CD14-positive monocyte (primary cell): Measurements from ENCODE around the gene PEX19. TPM values are rescaled to one million over a fixed set of nuclear protein-coding genes. Genes with fewer than 3 reads are reported as not detected.

Source experiments
- DNase-seq, 3 donors: peaks; one replicate each; pipeline ENCODE4 v3.0.0-alpha.2; 2011 to 2022
- H2AFZ ChIP-seq: 2 replicates; pipeline ENCODE4 v1.6.0; 2012; ENCODE audit warnings: mild to moderate bottlenecking, low read depth, low read length, inconsistent platforms; ENCODE audit not compliant: insufficient read depth, poor library complexity, severe bottlenecking
- H3K27ac ChIP-seq, 2 donors: 1 replicate in 1 of 2; 2 replicates in 1 of 2; pipeline ENCODE4 v1.5.1; 2012 to 2013; ENCODE audit warnings: low read length in 2 of 2, control low read depth in 1 of 2, inconsistent platforms in 1 of 2, low read depth in 1 of 2, mild to moderate bottlenecking in 1 of 2
- H3K27me3 ChIP-seq, 2 donors: one replicate each; pipeline versions ENCODE4 v1.6.0 to v1.6.1; 2011 to 2013; ENCODE audit warnings: low read length in 2 of 2; ENCODE audit not compliant: control insufficient read depth in 2 of 2, insufficient read depth in 2 of 2
- H3K36me3 ChIP-seq, 2 donors: replicated peaks in 1 of 2; 1 replicate in 1 of 2; 2 replicates in 1 of 2; pipeline versions ENCODE4 v1.5.1 to v1.6.1; 2012 to 2013; ENCODE audit warnings: low read length in 2 of 2, control low read depth in 1 of 2, inconsistent platforms in 1 of 2, mild to moderate bottlenecking in 1 of 2; ENCODE audit not compliant: insufficient read depth in 2 of 2, control insufficient read depth in 1 of 2
- H3K4me1 ChIP-seq, 2 donors: 1 replicate in 1 of 2; 2 replicates in 1 of 2; pipeline versions ENCODE4 v1.5.1 to v1.6.1; 2012 to 2013; ENCODE audit warnings: low read length in 2 of 2, control low read depth in 1 of 2, inconsistent platforms in 1 of 2, mild to moderate bottlenecking in 1 of 2, moderate library complexity in 1 of 2; ENCODE audit not compliant: insufficient read depth in 2 of 2, control insufficient read depth in 1 of 2
- H3K4me2 ChIP-seq: replicated peaks from 2 replicates; pipeline ENCODE3; 2012; ENCODE audit warnings: low read length, moderate library complexity, mild to moderate bottlenecking; ENCODE audit not compliant: poor library complexity, severe bottlenecking; ENCODE audit errors: extremely low read depth
- H3K4me3 ChIP-seq, 3 experiments: fragments of 200-600 bp in 1 of 3; sonication (generic) in 1 of 3; replicated peaks in 1 of 3; 1 replicate in 2 of 3; 2 replicates in 1 of 3; pipeline ENCODE4 v1.5.1; 2011 to 2013; ENCODE audit warnings: low read length in 3 of 3, mild to moderate bottlenecking in 3 of 3, control low read depth in 2 of 3, low read depth in 2 of 3, inconsistent platforms in 1 of 3, moderate library complexity in 1 of 3
- H3K79me2 ChIP-seq: 2 replicates; pipeline ENCODE4 v1.6.0; 2012; ENCODE audit warnings: mild to moderate bottlenecking, control low read depth, inconsistent platforms, low read length, moderate library complexity; ENCODE audit not compliant: insufficient read depth
- H3K9ac ChIP-seq: 2 replicates; pipeline ENCODE4 v1.6.0; 2017; ENCODE audit warnings: low read length, mild to moderate bottlenecking; ENCODE audit not compliant: insufficient read depth, poor library complexity, severe bottlenecking
- H3K9me3 ChIP-seq, 2 donors: replicated peaks in 1 of 2; 1 replicate in 1 of 2; 2 replicates in 1 of 2; pipeline versions ENCODE4 v1.5.1 to v1.6.1; 2012 to 2013; ENCODE audit warnings: low read length in 2 of 2, control low read depth in 1 of 2; ENCODE audit not compliant: control insufficient read depth in 1 of 2, insufficient read depth in 1 of 2
- H4K20me1 ChIP-seq: 2 replicates; pipeline ENCODE4 v1.6.0; 2012; ENCODE audit warnings: mild to moderate bottlenecking, low read length, control low read depth, moderate library complexity; ENCODE audit not compliant: insufficient read depth
- H3K27ac Mint-ChIP-seq, 7 donors: one replicate each; pipeline ENCODE4 v1.8.0; 2020; ENCODE audit warnings: mild to moderate bottlenecking in 7 of 7, mixed read lengths in 7 of 7, moderate library complexity in 6 of 7, inconsistent platforms in 2 of 7
- H3K27me3 Mint-ChIP-seq, 3 donors: one replicate each; pipeline ENCODE4 v1.8.0; 2021 to 2022; ENCODE audit warnings: low read depth in 3 of 3, mild to moderate bottlenecking in 3 of 3, mixed read lengths in 3 of 3, moderate library complexity in 3 of 3, inconsistent platforms in 1 of 3
- H3K36me3 Mint-ChIP-seq, 2 donors: one replicate each; pipeline ENCODE4 v1.8.0; 2020; ENCODE audit warnings: mixed read lengths in 2 of 2, inconsistent platforms in 1 of 2, mild to moderate bottlenecking in 1 of 2
- H3K4me1 Mint-ChIP-seq: one replicate; pipeline ENCODE4 v1.8.0; 2020; ENCODE audit warnings: mild to moderate bottlenecking, mixed read lengths
- H3K4me3 Mint-ChIP-seq, 2 donors: one replicate each; pipeline ENCODE4 v1.8.0; 2020; ENCODE audit warnings: mild to moderate bottlenecking in 2 of 2, mixed read lengths in 2 of 2, moderate library complexity in 1 of 2
- H3K9me3 Mint-ChIP-seq, 7 donors: one replicate each; pipeline ENCODE4 v1.8.0; 2020 to 2022; ENCODE audit warnings: mixed read lengths in 7 of 7, mild to moderate bottlenecking in 6 of 7, moderate library complexity in 6 of 7, inconsistent platforms in 2 of 7
- WGBS: methylation state at CpG from one replicate; pipeline ENCODE4 v1.1.5; 2013; ENCODE audit warnings: missing lambda C conversion rate; ENCODE audit not compliant: insufficient coverage; 5-methylcytosine and 5-hydroxymethylcytosine counted together
- intact Hi-C, 2 donors: fragments of 100-400 bp; cut with micrococcal nuclease; formaldehyde crosslinking; loops; one replicate each; pipeline versions ENCODE4 v1.15.0 to v1.15.1; 2023
- polyA plus RNA-seq, 3 donors: library from polyadenylated mRNA; depleted of rRNA in 1 of 3; unstranded in 2 of 3; stranded (reverse) in 1 of 3; fragments of 300-500 nt in 2 of 3; fragments of >200 nt in 1 of 3; fragmentation: Illumina TruSeq in 2 of 3; gene quantifications; 1 replicate in 2 of 3; 2 replicates in 1 of 3; pipeline ENCODE4 v1.2.3, GENCODE V29; 2012 to 2021
- TF ChIP-seq, protein P1 (sequence below): fragments of 200-600 bp; IDR thresholded peaks from one replicate; pipeline ENCODE4 v1.8.0; 2022; ENCODE audit warnings: antibody characterized with exemption, mild to moderate bottlenecking

PEX19 gene
- polyA plus RNA-seq, 3 donors, result 17.4 to 38.2 (median 37.4) TPM

DNA sequence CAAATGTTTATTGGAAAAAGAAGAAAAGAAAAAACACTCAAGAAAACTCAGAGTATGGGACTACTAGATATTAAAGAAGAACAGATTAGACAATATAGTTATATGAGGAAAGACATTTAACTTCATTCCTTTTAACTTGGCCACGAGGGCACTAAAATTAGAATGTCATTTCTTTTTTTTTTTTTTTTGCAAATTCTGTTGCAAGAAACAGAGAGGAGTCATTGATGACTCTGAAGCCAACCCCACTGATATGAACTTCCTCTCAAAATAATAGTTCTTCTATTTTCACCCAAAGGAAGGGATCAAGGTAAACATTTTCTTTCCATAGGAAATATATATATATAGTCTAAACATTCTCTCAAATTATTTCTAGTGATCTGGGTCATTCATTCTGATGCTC lies 24.6 kb upstream of the PEX19 start:
- no peaks in the 10 kb centered on the region for H3K4me1 ChIP-seq
- TF ChIP-seq, protein P1, sequence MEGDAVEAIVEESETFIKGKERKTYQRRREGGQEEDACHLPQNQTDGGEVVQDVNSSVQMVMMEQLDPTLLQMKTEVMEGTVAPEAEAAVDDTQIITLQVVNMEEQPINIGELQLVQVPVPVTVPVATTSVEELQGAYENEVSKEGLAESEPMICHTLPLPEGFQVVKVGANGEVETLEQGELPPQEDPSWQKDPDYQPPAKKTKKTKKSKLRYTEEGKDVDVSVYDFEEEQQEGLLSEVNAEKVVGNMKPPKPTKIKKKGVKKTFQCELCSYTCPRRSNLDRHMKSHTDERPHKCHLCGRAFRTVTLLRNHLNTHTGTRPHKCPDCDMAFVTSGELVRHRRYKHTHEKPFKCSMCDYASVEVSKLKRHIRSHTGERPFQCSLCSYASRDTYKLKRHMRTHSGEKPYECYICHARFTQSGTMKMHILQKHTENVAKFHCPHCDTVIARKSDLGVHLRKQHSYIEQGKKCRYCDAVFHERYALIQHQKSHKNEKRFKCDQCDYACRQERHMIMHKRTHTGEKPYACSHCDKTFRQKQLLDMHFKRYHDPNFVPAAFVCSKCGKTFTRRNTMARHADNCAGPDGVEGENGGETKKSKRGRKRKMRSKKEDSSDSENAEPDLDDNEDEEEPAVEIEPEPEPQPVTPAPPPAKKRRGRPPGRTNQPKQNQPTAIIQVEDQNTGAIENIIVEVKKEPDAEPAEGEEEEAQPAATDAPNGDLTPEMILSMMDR, result no peak
- no peak for DNase-seq
- no peaks in the 10 kb centered on the region for H3K27me3 ChIP-seq
- no peak overlapping the region for H3K27ac ChIP-seq
- no peak overlapping the region for H3K4me3 ChIP-seq
- Mint-ChIP-seq H3K4me3 (no peak overlapping the region), H3K27ac (peak overlapping the region in 1 of 7 donors; percentile 69), H3K4me1 (no peaks in the 10 kb centered on the region), H3K9me3 (no peaks in the 10 kb centered on the region), H3K36me3 (peaks cover 94 to 100% of the 10 kb centered on the region in 2 donors), H3K27me3 (peaks cover 0 to 1% (median 0%) of the 10 kb centered on the region in 3 donors)
- H3K4me2 ChIP-seq, result no peak overlapping the region
- H4K20me1 ChIP-seq, result peaks cover 61% of the 10 kb centered on the region
- no CpG with 5 or more reads among the region's 1 CpG for WGBS
- no peak overlapping the region for H2AFZ ChIP-seq
- H3K9ac ChIP-seq, result no peak overlapping the region
- no peaks in the 10 kb centered on the region for H3K9me3 ChIP-seq
- peaks cover 96 to 98% of the 10 kb centered on the region in 2 donors for H3K36me3 ChIP-seq
- no peaks in the 10 kb centered on the region for H3K79me2 ChIP-seq
- intact Hi-C loops, result no loop called here

DNA sequence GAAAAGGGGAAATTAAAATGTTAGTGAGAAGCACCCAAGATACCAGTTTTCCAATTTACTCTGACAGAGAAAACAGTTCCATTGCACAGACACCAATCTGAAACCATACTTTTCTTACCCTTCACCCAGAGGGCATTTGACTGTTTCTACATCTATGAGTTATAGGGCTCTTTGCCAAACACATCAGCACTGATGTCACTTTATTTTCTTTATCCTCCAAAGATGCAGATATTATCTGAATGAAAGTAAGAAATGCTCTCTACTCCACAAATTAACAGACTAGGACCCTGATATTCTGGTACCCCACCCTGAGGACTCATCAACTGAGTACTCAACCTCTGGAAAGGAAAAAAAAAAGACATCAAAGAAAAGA lies 24.2 kb upstream of the PEX19 start:
- Histone ChIP-seq H3K4me1 (no peaks in the 10 kb centered on the region), H3K9ac (no peak overlapping the region), H3K9me3 (no peaks in the 10 kb centered on the region), H3K4me2 (no peak overlapping the region), H3K36me3 (peaks cover 96 to 98% of the 10 kb centered on the region in 2 donors), H4K20me1 (peaks cover 57% of the 10 kb centered on the region), H3K27ac (no peak overlapping the region), H3K79me2 (no peaks in the 10 kb centered on the region), H3K27me3 (no peaks in the 10 kb centered on the region), H2AFZ (no peak overlapping the region), H3K4me3 (no peak overlapping the region)
- no peak for DNase-seq
- Mint-ChIP-seq H3K27me3 (peaks cover 0 to 1% (median 0%) of the 10 kb centered on the region in 3 donors), H3K9me3 (no peaks in the 10 kb centered on the region), H3K36me3 (peaks cover 92 to 100% of the 10 kb centered on the region in 2 donors), H3K4me3 (no peak overlapping the region), H3K27ac (peak overlapping the region in 1 of 7 donors; percentile 69), H3K4me1 (no peaks in the 10 kb centered on the region)
- TF ChIP-seq, protein P1, result no peak
- intact Hi-C loops, result no loop called here
